Tibial artery (tissue), 4 donors: Measurements from ENCODE around the gene RAET1E.

Source experiments
- DNase-seq, 2 donors: peaks; one replicate each; pipeline ENCODE4 v3.0.0-alpha.2; 2019
- H3K27ac ChIP-seq, 2 donors: fragments of 200-600 bp; sonication (generic) in 1 of 2; 1 replicate in 1 of 2; 2 replicates in 1 of 2; pipeline ENCODE4 v1.5.1; 2018 to 2019; ENCODE audit warnings: mild to moderate bottlenecking in 1 of 2
- H3K27me3 ChIP-seq, 2 donors: fragments of 200-600 bp; sonication (generic) in 1 of 2; one replicate each; pipeline versions ENCODE4 v1.5.1 to v1.6.0; 2016 to 2019
- H3K36me3 ChIP-seq, 3 donors: fragments of 200-600 bp; sonication (generic) in 2 of 3; one replicate each; pipeline ENCODE4 v1.5.1; 2016 to 2019; ENCODE audit warnings: mild to moderate bottlenecking in 2 of 3
- H3K4me1 ChIP-seq, 4 donors: fragments of 200-600 bp; sonication (generic) in 2 of 4; 1 replicate in 3 of 4; 2 replicates in 1 of 4; pipeline ENCODE4 v1.5.1; 2016 to 2019
- H3K4me3 ChIP-seq, 2 donors: fragments of 200-600 bp; sonication (generic) in 1 of 2; 1 replicate in 1 of 2; 2 replicates in 1 of 2; pipeline ENCODE4 v1.5.1; 2018 to 2019; ENCODE audit warnings: mild to moderate bottlenecking in 2 of 2
- H3K9me3 ChIP-seq, 3 donors: fragments of 200-600 bp; sonication (generic) in 1 of 3; one replicate each; pipeline ENCODE4 v1.5.1; 2016 to 2019
- intact Hi-C: fragments of 100-400 bp; cut with DNase I; formaldehyde crosslinking; loops from one replicate; pipeline ENCODE4 v1.15.0; 2023; ENCODE audit warnings: low total_unique reads
- TF ChIP-seq, protein P1 (sequence below), 2 experiments: fragments of 200-600 bp in 1 of 2; fragments of 450-650 bp in 1 of 2; IDR thresholded peaks; one replicate each; pipeline ENCODE4 v1.5.1; 2017 to 2019; ENCODE audit warnings: antibody characterized with exemption in 2 of 2, mild to moderate bottlenecking in 1 of 2, moderate library complexity in 1 of 2

RAET1E gene

GRCh38 chr6:149888093-149888492, 9.8 kb downstream of the RAET1E start:
- no peak for DNase-seq
- H3K4me1 ChIP-seq = peaks cover 0 to 12% (median 7%) of the 10 kb centered on the region in 4 donors
- TF ChIP-seq, protein P1, sequence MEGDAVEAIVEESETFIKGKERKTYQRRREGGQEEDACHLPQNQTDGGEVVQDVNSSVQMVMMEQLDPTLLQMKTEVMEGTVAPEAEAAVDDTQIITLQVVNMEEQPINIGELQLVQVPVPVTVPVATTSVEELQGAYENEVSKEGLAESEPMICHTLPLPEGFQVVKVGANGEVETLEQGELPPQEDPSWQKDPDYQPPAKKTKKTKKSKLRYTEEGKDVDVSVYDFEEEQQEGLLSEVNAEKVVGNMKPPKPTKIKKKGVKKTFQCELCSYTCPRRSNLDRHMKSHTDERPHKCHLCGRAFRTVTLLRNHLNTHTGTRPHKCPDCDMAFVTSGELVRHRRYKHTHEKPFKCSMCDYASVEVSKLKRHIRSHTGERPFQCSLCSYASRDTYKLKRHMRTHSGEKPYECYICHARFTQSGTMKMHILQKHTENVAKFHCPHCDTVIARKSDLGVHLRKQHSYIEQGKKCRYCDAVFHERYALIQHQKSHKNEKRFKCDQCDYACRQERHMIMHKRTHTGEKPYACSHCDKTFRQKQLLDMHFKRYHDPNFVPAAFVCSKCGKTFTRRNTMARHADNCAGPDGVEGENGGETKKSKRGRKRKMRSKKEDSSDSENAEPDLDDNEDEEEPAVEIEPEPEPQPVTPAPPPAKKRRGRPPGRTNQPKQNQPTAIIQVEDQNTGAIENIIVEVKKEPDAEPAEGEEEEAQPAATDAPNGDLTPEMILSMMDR (IDR thresholded peaks at IDR 0.05) = no peak
- no peak overlapping the region for H3K27ac ChIP-seq
- H3K4me3 ChIP-seq = no peak overlapping the region
- intact Hi-C loops = no loop called here
- no peaks in the 10 kb centered on the region for H3K36me3 ChIP-seq
- H3K9me3 ChIP-seq = no peaks in the 10 kb centered on the region
- no peaks in the 10 kb centered on the region for H3K27me3 ChIP-seq

DNA sequence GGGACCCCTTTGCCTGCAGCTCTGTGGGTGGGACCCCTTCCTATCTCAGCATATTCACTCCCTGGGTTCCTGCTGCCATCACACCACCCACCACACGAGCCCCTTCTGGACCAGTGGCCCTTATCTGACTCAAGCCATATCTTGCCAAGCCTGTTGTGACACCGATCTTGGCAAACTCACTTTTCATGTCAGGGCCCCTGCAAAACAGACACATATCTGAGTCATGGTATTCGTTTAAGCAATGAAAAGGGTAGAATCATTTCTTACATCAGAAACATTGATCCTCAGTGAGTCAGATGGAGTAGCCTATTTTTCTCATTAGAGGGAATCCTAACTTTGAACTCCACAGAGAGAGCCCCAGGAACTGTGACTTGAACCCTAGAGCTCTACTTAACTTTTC, 10.6 kb downstream of the RAET1E start:
- no peaks in the 10 kb centered on the region for H3K9me3 ChIP-seq
- H3K4me3 ChIP-seq = no peak overlapping the region
- no peak for DNase-seq
- TF ChIP-seq, protein P1 (IDR thresholded peaks at IDR 0.05) = no peak
- peaks cover 0 to 12% (median 7%) of the 10 kb centered on the region in 4 donors for H3K4me1 ChIP-seq
- no peak overlapping the region for H3K27ac ChIP-seq
- no peaks in the 10 kb centered on the region for H3K27me3 ChIP-seq
- H3K36me3 ChIP-seq = no peaks in the 10 kb centered on the region
- intact Hi-C loops = no loop called here

DNA sequence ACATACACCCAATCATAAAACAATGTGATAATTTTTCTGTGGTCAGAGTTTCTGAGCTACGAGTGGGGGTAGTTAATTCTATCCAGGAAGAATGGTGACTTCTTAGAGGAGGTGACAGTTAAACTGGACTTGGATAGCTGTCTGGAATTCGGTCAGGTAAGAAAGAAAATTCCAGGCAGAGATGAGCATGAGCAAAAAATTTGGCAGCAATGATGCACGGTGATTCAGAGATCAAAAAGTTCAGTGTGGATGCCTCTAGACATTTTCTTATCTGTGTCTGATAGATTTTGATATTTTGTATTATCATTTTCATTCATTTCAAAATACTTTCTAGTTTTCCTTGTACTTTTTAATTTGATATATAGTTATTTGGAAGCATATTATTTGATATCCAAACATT, 12.0 kb downstream of the RAET1E start:
- TF ChIP-seq, protein P1 (IDR thresholded peaks at IDR 0.05) = no peak
- no peak overlapping the region for H3K27ac ChIP-seq
- intact Hi-C loops = no loop called here
- DNase-seq = no peak
- H3K27me3 ChIP-seq = no peaks in the 10 kb centered on the region
- peaks cover 0 to 12% (median 7%) of the 10 kb centered on the region in 4 donors for H3K4me1 ChIP-seq
- no peak overlapping the region for H3K4me3 ChIP-seq
- H3K9me3 ChIP-seq = no peaks in the 10 kb centered on the region
- H3K36me3 ChIP-seq = no peaks in the 10 kb centered on the region

DNA sequence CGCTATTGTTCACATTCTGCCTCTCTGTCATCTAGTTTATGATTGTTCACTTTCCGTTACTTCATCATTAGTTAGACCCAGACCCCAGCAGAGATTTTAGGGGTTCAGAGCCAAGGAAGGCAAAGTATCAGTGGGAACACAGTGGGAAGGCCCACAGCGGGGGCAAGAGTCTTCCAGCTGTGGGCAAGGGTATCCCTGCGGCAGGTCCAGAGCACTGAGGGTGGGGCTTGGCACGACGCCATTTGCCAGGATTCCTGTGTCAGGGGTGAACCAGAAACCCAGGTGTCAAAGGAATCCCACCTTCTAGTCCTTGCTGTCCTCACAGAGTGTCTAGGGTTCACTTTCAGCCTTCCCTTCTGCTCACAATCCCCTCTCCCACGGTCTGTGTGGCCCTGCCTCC, 13.3 kb downstream of the RAET1E start:
- Histone ChIP-seq H3K27me3 (no peaks in the 10 kb centered on the region), H3K27ac (no peak overlapping the region), H3K4me3 (no peak overlapping the region), H3K4me1 (peaks cover 0 to 10% (median 4%) of the 10 kb centered on the region in 4 donors), H3K36me3 (no peaks in the 10 kb centered on the region), H3K9me3 (no peaks in the 10 kb centered on the region)
- intact Hi-C loops = no loop called here
- TF ChIP-seq, protein P1 (IDR thresholded peaks at IDR 0.05) = no peak
- DNase-seq = no peak

GRCh38 chr6:149884215-149884614, 13.7 kb downstream of the RAET1E start:
- Histone ChIP-seq H3K4me3 (no peak overlapping the region), H3K36me3 (no peaks in the 10 kb centered on the region), H3K4me1 (peaks cover 0 to 10% (median 4%) of the 10 kb centered on the region in 4 donors), H3K9me3 (no peaks in the 10 kb centered on the region), H3K27ac (no peak overlapping the region), H3K27me3 (no peaks in the 10 kb centered on the region)
- intact Hi-C loops = no loop called here
- TF ChIP-seq, protein P1 (IDR thresholded peaks at IDR 0.05) = no peak
- DNase-seq = no peak

DNA sequence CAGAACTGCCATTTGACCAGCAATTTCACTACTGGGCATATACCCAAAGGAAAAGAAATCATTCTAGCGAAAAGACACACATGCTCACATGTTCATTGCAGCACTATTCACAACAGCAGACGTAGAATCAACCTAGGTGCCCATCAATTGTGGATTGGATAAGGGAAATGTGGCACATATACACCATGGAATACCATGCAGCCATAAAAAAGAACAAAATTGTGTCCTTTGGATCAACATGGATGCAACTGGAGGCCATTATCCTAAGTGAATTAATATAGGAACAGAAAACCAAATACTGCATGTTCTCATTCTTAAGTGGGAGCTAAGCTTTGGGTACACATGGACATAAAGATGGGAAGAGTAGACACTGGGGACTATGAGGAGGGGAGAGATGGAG, 16.1 kb downstream of the RAET1E start:
- Histone ChIP-seq H3K4me3 (no peak overlapping the region), H3K27me3 (no peaks in the 10 kb centered on the region), H3K36me3 (no peaks in the 10 kb centered on the region), H3K27ac (no peak overlapping the region), H3K4me1 (peaks cover 0 to 10% (median 4%) of the 10 kb centered on the region in 4 donors), H3K9me3 (no peaks in the 10 kb centered on the region)
- TF ChIP-seq, protein P1 (IDR thresholded peaks at IDR 0.05) = no peak
- intact Hi-C loops = no loop called here
- no peak for DNase-seq
